GM23338 (cell line): ENCODE data around the gene MPO. TPM values are rescaled to one million over a fixed set of nuclear protein-coding genes. Genes with fewer than 3 reads are reported as not detected.

Source experiments
- ATAC-seq: fragments of 200-7000 bp; cut with Tn5 transposase; 3 replicates; pipeline ENCODE4 v1.9.1; 2020
- DNase-seq: peaks from one replicate; pipeline ENCODE4 v3.0.0-alpha.2; 2015; ENCODE audit warnings: low spot score
- H2AFZ ChIP-seq: fragments of 200-600 bp; sonication (generic); 2 replicates; pipeline ENCODE4 v1.8.0; 2016; ENCODE audit warnings: antibody characterized with exemption, mild to moderate bottlenecking, moderate library complexity
- H3F3A ChIP-seq: fragments of 200-600 bp; sonication (generic); replicated peaks from 2 replicates; pipeline ENCODE4 v1.8.0; 2017; ENCODE audit warnings: antibody characterized with exemption, mixed run types, low read depth
- H3K27ac ChIP-seq: fragments of 200-600 bp; sonication (generic); 2 replicates; pipeline ENCODE4 v1.6.1; 2016; ENCODE audit warnings: low read depth
- H3K27me3 ChIP-seq: fragments of 200-600 bp; sonication (generic); 2 replicates; pipeline ENCODE4 v1.8.0; 2016; ENCODE audit warnings: mild to moderate bottlenecking, mixed run types, moderate library complexity; ENCODE audit not compliant: insufficient read depth
- H3K36me3 ChIP-seq: fragments of 200-600 bp; sonication (generic); 2 replicates; pipeline ENCODE4 v1.8.0; 2016; ENCODE audit warnings: mild to moderate bottlenecking; ENCODE audit not compliant: insufficient read depth
- H3K4me1 ChIP-seq: fragments of 200-600 bp; sonication (generic); 2 replicates; pipeline ENCODE4 v1.8.0; 2016; ENCODE audit warnings: mild to moderate bottlenecking, moderate library complexity; ENCODE audit not compliant: insufficient read depth
- H3K4me2 ChIP-seq: fragments of 200-600 bp; sonication (generic); 2 replicates; pipeline ENCODE4 v1.7.1; 2017; ENCODE audit warnings: mixed run types
- H3K4me3 ChIP-seq: fragments of 200-600 bp; sonication (generic); 2 replicates; pipeline ENCODE4 v1.6.1; 2016; ENCODE audit warnings: mixed run types
- H3K79me2 ChIP-seq: fragments of 200-600 bp; sonication (generic); replicated peaks from 2 replicates; pipeline ENCODE4 v1.8.0; 2017; ENCODE audit warnings: mild to moderate bottlenecking; ENCODE audit not compliant: insufficient read depth
- H3K9me2 ChIP-seq: fragments of 200-600 bp; sonication (generic); 2 replicates; pipeline ENCODE4 v1.8.0; 2017; ENCODE audit not compliant: insufficient read depth
- H4K20me1 ChIP-seq: fragments of 200-600 bp; sonication (generic); replicated peaks from 2 replicates; pipeline ENCODE4 v1.8.0; 2017; ENCODE audit warnings: mild to moderate bottlenecking; ENCODE audit not compliant: insufficient read depth
- H3K27ac Mint-ChIP-seq: 2 replicates; pipeline ENCODE4 v1.8.0; 2020; ENCODE audit warnings: inconsistent platforms, mild to moderate bottlenecking, moderate library complexity, mixed read lengths
- H3K27me3 Mint-ChIP-seq: 3 replicates; pipeline ENCODE4 v1.8.0; 2022; ENCODE audit warnings: low read depth, mild to moderate bottlenecking, moderate library complexity, mixed read lengths, inconsistent platforms; ENCODE audit not compliant: insufficient read depth, poor library complexity
- H3K36me3 Mint-ChIP-seq: 3 replicates; pipeline ENCODE4 v1.8.0; 2021; ENCODE audit warnings: low read depth, mild to moderate bottlenecking, inconsistent platforms, moderate library complexity, mixed read lengths
- H3K4me1 Mint-ChIP-seq: 3 replicates; pipeline ENCODE4 v1.8.0; 2020; ENCODE audit warnings: mild to moderate bottlenecking, inconsistent platforms, mixed read lengths
- H3K4me3 Mint-ChIP-seq: 3 replicates; pipeline ENCODE4 v1.8.0; 2021; ENCODE audit warnings: moderate library complexity, mild to moderate bottlenecking, inconsistent platforms, mixed read lengths
- H3K9me3 Mint-ChIP-seq: 3 replicates; pipeline ENCODE4 v1.8.0; 2020; ENCODE audit warnings: moderate library complexity, mild to moderate bottlenecking, inconsistent platforms, mixed read lengths
- CTCF ChIP-seq, 2 experiments: fragments of 200-600 bp in 1 of 2; sonication (generic) in 1 of 2; conservative IDR thresholded peaks; 2 replicates each; pipeline versions ENCODE4 v1.5.1 to v1.6.1; 2016 to 2017; ENCODE audit warnings: antibody characterized with exemption in 2 of 2, low read depth in 2 of 2, mild to moderate bottlenecking in 2 of 2, moderate library complexity in 1 of 2
- ETS1 ChIP-seq: IDR thresholded peaks from 2 replicates; pipeline ENCODE4 v1.6.1; 2016; ENCODE audit warnings: antibody characterized with exemption
- EZH2 ChIP-seq: fragments of 200-600 bp; sonication (generic); IDR thresholded peaks from one replicate; pipeline ENCODE4 v1.8.0; 2017; ENCODE audit warnings: antibody characterized with exemption, mild to moderate bottlenecking, low read depth; ENCODE audit not compliant: unreplicated experiment
- EZH2phosphoT487 ChIP-seq: fragments of 200-600 bp; sonication (generic); IDR thresholded peaks from one replicate; pipeline ENCODE4 v1.8.1; 2018; ENCODE audit warnings: antibody characterized with exemption; ENCODE audit not compliant: unreplicated experiment
- JUNB ChIP-seq: IDR thresholded peaks from one replicate; pipeline ENCODE4 v1.6.1; 2016; ENCODE audit warnings: antibody characterized with exemption; ENCODE audit not compliant: unreplicated experiment
- NANOG ChIP-seq: IDR thresholded peaks from 2 replicates; pipeline ENCODE4 v1.6.1; 2016; ENCODE audit warnings: antibody characterized with exemption, borderline replicate concordance
- POLR2AphosphoS5 ChIP-seq: IDR thresholded peaks from 2 replicates; pipeline ENCODE4 v1.6.1; 2016; ENCODE audit warnings: antibody characterized with exemption, low read depth
- ZNF114 ChIP-seq: fragments of 250-450 bp; sonication (Bioruptor Pico); IDR thresholded peaks from 2 replicates; pipeline ENCODE4 v1.5.0; 2020; ENCODE audit warnings: mild to moderate bottlenecking, moderate library complexity
- ZNF462 ChIP-seq: fragments of 250-450 bp; sonication (Bioruptor Pico); IDR thresholded peaks from 2 replicates; pipeline ENCODE4 v1.5.0; 2020; ENCODE audit warnings: mild to moderate bottlenecking, moderate library complexity
- polyA plus RNA-seq: library from polyadenylated mRNA; unstranded; fragments of >200 nt; fragmentation: Nextera tagmentation; extraction: Ambion mirVana; gene quantifications from 2 replicates; pipeline ENCODE4 v1.2.1, GENCODE V29; 2016
- total RNA-seq: library from RNA; depleted of rRNA; stranded (reverse); fragments of >200 nt; shearing (Covaris generic); gene quantifications from 2 replicates; pipeline ENCODE4 v1.2.3, GENCODE V29; 2014

MPO gene
- total and polyA plus RNA-seq, 2 experiments from 2014 or later, result 0.08 TPM; not detected in 1

- TF ChIP-seq ZNF462 (CRISPR knock-in tag), result no peak
- TF ChIP-seq ZNF114, result no peak
Measured at GRCh38 chr17:58229881-58230280, 50.9 kb downstream of the MPO start (continued).

GRCh38 chr17:58229384-58229783 is 51.4 kb downstream of the MPO start:
- ATAC-seq, result peak; percentile 32
- H2AFZ ChIP-seq, result 0 out of 2 replicates have a peak overlapping the region, but pooled peaks have one; percentile 34
- TF ChIP-seq ETS1, result no peak
- TF ChIP-seq NANOG, result no peak
- TF ChIP-seq ZNF114, result no peak
- no peak for TF ChIP-seq POLR2AphosphoS5
- TF ChIP-seq CTCF (conservative IDR thresholded peaks at IDR 0.05; ENCODE audit: low read depth in 2 of 2), result no peak
- no peak for TF ChIP-seq EZH2
- TF ChIP-seq EZH2phosphoT487, result no peak
- TF ChIP-seq JUNB, result no peak

More at GRCh38 chr17:58229384-58229783, 51.4 kb downstream of the MPO start:
- Histone ChIP-seq H3K4me3 (no peak overlapping the region), H3F3A (no peaks in the 10 kb centered on the region), H3K4me2 (no peak overlapping the region), H3K79me2 (no peaks in the 10 kb centered on the region), H3K27ac (no peak overlapping the region), H4K20me1 (no peaks in the 10 kb centered on the region), H3K9me2 (0 out of 2 replicates have a peak, but pooled peaks cover 6% of the 10 kb centered on the region), H3K36me3 (no peaks in the 10 kb centered on the region), H3K4me1 (peaks cover 3% of the 10 kb centered on the region; the same call in 1 of the 2 replicates), H3K27me3 (peaks cover 18% of the 10 kb centered on the region; the same call in 1 of the 2 replicates)
- no peak overlapping the region for H3K27ac Mint-ChIP-seq
- peaks cover 10% of the 10 kb centered on the region for H3K4me1 Mint-ChIP-seq
- no peak for DNase-seq
- no peaks in the 10 kb centered on the region for H3K27me3 Mint-ChIP-seq
- peaks cover 4% of the 10 kb centered on the region; the same call in 2 of the 3 replicates for H3K9me3 Mint-ChIP-seq
- H3K36me3 Mint-ChIP-seq, result no peaks in the 10 kb centered on the region
- no peak overlapping the region for H3K4me3 Mint-ChIP-seq
